Loucy (cell line): Measurements from ENCODE around the gene PEX5L.
A peak's percentile ranks its signal among the peaks of the same experiment; 100 is the strongest.

Experiments
- H2AFZ ChIP-seq: fragments of 200-600 bp; sonication (generic); 2 replicates; pipeline ENCODE4 v1.6.0; 2016; ENCODE audit warnings: antibody characterized with exemption, mild to moderate bottlenecking, low read length, moderate library complexity
- H3F3A ChIP-seq: fragments of 200-600 bp; 2 replicates; pipeline ENCODE4 v1.6.0; 2016; ENCODE audit warnings: antibody characterized with exemption, low read depth, mild to moderate bottlenecking
- H3K27me3 ChIP-seq: fragments of 200-600 bp; sonication (generic); 2 replicates; pipeline ENCODE4 v1.6.1; 2014; ENCODE audit warnings: low read length, mild to moderate bottlenecking; ENCODE audit not compliant: insufficient read depth, poor library complexity, severe bottlenecking
- H3K36me3 ChIP-seq: fragments of 200-600 bp; sonication (generic); 2 replicates; pipeline ENCODE4 v1.6.1; 2016; ENCODE audit warnings: low read length; ENCODE audit not compliant: insufficient read depth
- H3K4me1 ChIP-seq: fragments of 200-600 bp; sonication (generic); 2 replicates; pipeline ENCODE4 v1.5.1; 2014; ENCODE audit warnings: low read length, mild to moderate bottlenecking; ENCODE audit not compliant: insufficient read depth, poor library complexity, severe bottlenecking
- H3K4me2 ChIP-seq: fragments of 200-600 bp; sonication (generic); 2 replicates; pipeline ENCODE4 v1.6.0; 2014; ENCODE audit warnings: antibody characterized with exemption, low read length, low read depth, mild to moderate bottlenecking; ENCODE audit not compliant: poor library complexity, severe bottlenecking
- H3K4me3 ChIP-seq: fragments of 200-600 bp; sonication (generic); 2 replicates; pipeline ENCODE4 v1.5.1; 2014; ENCODE audit warnings: low read length, mild to moderate bottlenecking, mixed read lengths; ENCODE audit not compliant: poor library complexity, severe bottlenecking
- H3K79me2 ChIP-seq: fragments of 200-600 bp; sonication (generic); 2 replicates; pipeline ENCODE4 v1.6.1; 2014; ENCODE audit warnings: low read length; ENCODE audit not compliant: insufficient read depth
- H3K9ac ChIP-seq: fragments of 200-600 bp; sonication (generic); 2 replicates; pipeline ENCODE4 v1.6.0; 2014; ENCODE audit warnings: mild to moderate bottlenecking, low read depth, low read length, moderate library complexity; ENCODE audit not compliant: poor library complexity, severe bottlenecking
- H3K9me2 ChIP-seq: fragments of 200-600 bp; sonication (generic); replicated peaks from 2 replicates; pipeline ENCODE4 v1.6.1; 2016; ENCODE audit warnings: low read depth, low read length, mixed read lengths
- H3K9me3 ChIP-seq: fragments of 200-600 bp; sonication (generic); 2 replicates; pipeline ENCODE4 v1.6.1; 2014; ENCODE audit warnings: mild to moderate bottlenecking, antibody characterized with exemption, low read length, low read depth; ENCODE audit not compliant: insufficient read depth
- H4K20me1 ChIP-seq: fragments of 200-600 bp; sonication (generic); 2 replicates; pipeline ENCODE4 v1.6.0; 2014; ENCODE audit warnings: antibody characterized with exemption, low read length, mild to moderate bottlenecking; ENCODE audit not compliant: insufficient read depth, poor library complexity, severe bottlenecking
- CTCF ChIP-seq: fragments of 200-600 bp; sonication (generic); conservative IDR thresholded peaks from 2 replicates; pipeline ENCODE4 v1.5.1; 2014; ENCODE audit warnings: mild to moderate bottlenecking, antibody characterized with exemption, low read length
- EZH2phosphoT487 ChIP-seq: fragments of 200-600 bp; IDR thresholded peaks from 2 replicates; pipeline ENCODE4 v1.6.1; 2018; ENCODE audit warnings: antibody characterized with exemption, mild to moderate bottlenecking, moderate library complexity, borderline replicate concordance

PEX5L gene

GRCh38 chr3:179819379-179819778 is 217.4 kb downstream of the PEX5L start:
- Histone ChIP-seq H3K9ac (no peak overlapping the region), H3K4me3 (no peak overlapping the region), H3K4me1 (no peaks in the 10 kb centered on the region), H4K20me1 (no peaks in the 10 kb centered on the region), H2AFZ (no peak overlapping the region), H3K9me3 (no peaks in the 10 kb centered on the region), H3K27me3 (no peaks in the 10 kb centered on the region), H3K9me2 (no peaks in the 10 kb centered on the region), H3F3A (no peaks in the 10 kb centered on the region), H3K4me2 (no peak overlapping the region), H3K79me2 (no peaks in the 10 kb centered on the region), H3K36me3 (peaks cover 5% of the 10 kb centered on the region; the same call in 1 of the 2 replicates)
- no peak for TF ChIP-seq CTCF
- no peak for TF ChIP-seq EZH2phosphoT487

GRCh38 chr3:179812096-179812382 is 224.7 kb downstream of the PEX5L start:
- Histone ChIP-seq H3K4me1 (peaks cover 8% of the 10 kb centered on the region), H2AFZ (no peak overlapping the region), H3K9ac (no peak overlapping the region), H3K9me2 (no peaks in the 10 kb centered on the region), H3F3A (no peaks in the 10 kb centered on the region), H3K4me3 (no peak overlapping the region), H3K36me3 (peaks cover 14% of the 10 kb centered on the region; the same call in 1 of the 2 replicates), H3K4me2 (no peak overlapping the region), H3K9me3 (no peaks in the 10 kb centered on the region), H4K20me1 (no peaks in the 10 kb centered on the region), H3K27me3 (no peaks in the 10 kb centered on the region), H3K79me2 (no peaks in the 10 kb centered on the region)
- TF ChIP-seq EZH2phosphoT487 (no peak), CTCF (no peak)

- Histone ChIP-seq H3K9me2 (no peaks in the 10 kb centered on the region), H3K9ac (no peak overlapping the region), H3K4me2 (peak overlapping the region; percentile 43), H3K27me3 (no peaks in the 10 kb centered on the region), H3K79me2 (no peaks in the 10 kb centered on the region), H3K4me3 (peak overlapping the region; percentile 30), H2AFZ (peak overlapping the region; percentile 78), H3K9me3 (no peaks in the 10 kb centered on the region), H4K20me1 (no peaks in the 10 kb centered on the region), H3K36me3 (peaks cover 14% of the 10 kb centered on the region; the same call in 1 of the 2 replicates), H3K4me1 (peaks cover 8% of the 10 kb centered on the region), H3F3A (no peaks in the 10 kb centered on the region)
- TF ChIP-seq EZH2phosphoT487 (no peak), CTCF (peak; percentile 93)
These were observed 225.2 kb downstream of the PEX5L start for GRCh38 chr3:179811321-179812095.
